Psoas muscle (tissue), 8 donors: ENCODE results near the gene ENKD1. TPM values are rescaled to one million over a fixed set of nuclear protein-coding genes. Genes with fewer than 3 reads are reported as not detected.

ENCODE experiments used
- ATAC-seq, 4 donors: fragments of 200-7000 bp; cut with Tn5 transposase; one replicate each; pipeline ENCODE4 v1.9.1; 2020; ENCODE audit warnings: moderate library complexity in 3 of 4, mild to moderate bottlenecking in 2 of 4
- DNase-seq, 2 donors: peaks; one replicate each; pipeline ENCODE4 v3.0.0-alpha.2; 2020
- H3K27ac ChIP-seq: fragments of 200-600 bp; one replicate; pipeline ENCODE4 v1.8.0; 2022
- H3K27me3 ChIP-seq, 3 donors: fragments of 200-600 bp in 1 of 3; one replicate each; pipeline versions ENCODE4 v1.6.1 to v1.8.0; 2013 to 2022; ENCODE audit warnings: low read length in 2 of 3, mild to moderate bottlenecking in 2 of 3, moderate library complexity in 1 of 3; ENCODE audit not compliant: insufficient read depth in 3 of 3
- H3K36me3 ChIP-seq, 2 donors: fragments of 200-600 bp in 1 of 2; one replicate each; pipeline versions ENCODE4 v1.6.1 to v1.8.0; 2013 to 2022; ENCODE audit warnings: low read depth in 1 of 2, mild to moderate bottlenecking in 1 of 2, moderate library complexity in 1 of 2; ENCODE audit not compliant: insufficient read depth in 1 of 2
- H3K4me1 ChIP-seq: fragments of 200-600 bp; one replicate; pipeline ENCODE4 v1.8.0; 2022
- H3K4me3 ChIP-seq: fragments of 200-600 bp; one replicate; pipeline ENCODE4 v1.8.0; 2022; ENCODE audit warnings: mild to moderate bottlenecking
- H3K9me3 ChIP-seq: fragments of 200-600 bp; one replicate; pipeline ENCODE4 v1.8.0; 2022
- WGBS, 3 donors: extraction: QIAGEN DNeasy Blood & Tissue Kit; methylation state at CpG; one replicate each; pipeline versions ENCODE4 v1.1.6 to v1.1.7; 2013; 5-methylcytosine and 5-hydroxymethylcytosine counted together
- intact Hi-C, 2 donors: fragments of 100-400 bp; cut with DNase I; formaldehyde crosslinking; loops; one replicate each; pipeline versions ENCODE4 v1.11.0 to v1.14.2; 2022
- polyA plus RNA-seq, 3 donors: library from polyadenylated mRNA; stranded (reverse); fragments of 200-250 nt; gene quantifications; one replicate each; pipeline ENCODE4 v1.2.3, GENCODE V29; 2013
- total RNA-seq, 4 donors: library from RNA; stranded (reverse); fragmentation: NEBNext Ultra II Directional in 2 of 4; extraction: Animal tissue kit (Norgen Biotek cat#: 25700) in 2 of 4; gene quantifications; one replicate each; pipeline versions ENCODE4 v1.2.1 to v1.2.4, GENCODE V29; 2021 to 2023
- TF ChIP-seq, protein P1 (sequence below): fragments of 200-600 bp; IDR thresholded peaks from one replicate; pipeline ENCODE4 v1.8.0; 2022; ENCODE audit warnings: antibody characterized with exemption
- donor health status: healthy with polysubstance abuse.
- donor health status: DM: no; HTN: no; CAD: no; lungs with moderate emphysema.
- donor health status: Bipolar disorder and iron deficiency.
- donor health status: healthy.
- donor health status: DM: yes; HTN: yes; CAD: no.
- donor health status: DM: no; HTN: no; CAD: no.
- donor health status: DM: no; HTN: no; CAD: no.
- donor health status: DM: yes; HTN: yes; CAD: no.

The ENKD1 gene
- total and polyA plus RNA-seq, 7 donors, result 6.5 to 20.7 (median 7.6) TPM

DNA sequence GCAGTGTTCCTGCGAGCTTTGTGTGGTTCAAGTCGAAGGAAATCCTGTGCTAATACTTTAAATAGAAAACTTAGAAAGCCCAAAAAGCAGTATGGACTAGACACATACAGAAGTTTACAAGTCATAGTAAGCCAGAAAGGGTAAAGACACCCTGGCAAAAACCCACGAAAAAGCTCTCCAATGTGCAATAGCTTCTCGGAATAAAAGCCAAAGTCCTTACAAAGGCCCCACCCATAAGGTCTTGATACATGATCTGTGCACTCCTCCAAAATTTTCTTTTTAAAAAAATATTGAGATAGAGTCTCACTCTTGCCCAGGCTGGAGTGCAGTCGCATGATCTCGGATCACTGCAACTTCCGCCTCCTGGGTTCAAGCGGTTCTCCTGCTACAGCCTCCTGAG, 10.4 kb upstream of the ENKD1 start:
- Histone ChIP-seq H3K9me3 (no peaks in the 10 kb centered on the region), H3K27me3 (no peaks in the 10 kb centered on the region), H3K36me3 (peaks cover 0 to 20% of the 10 kb centered on the region in 2 donors), H3K27ac (no peak overlapping the region), H3K4me1 (peaks cover 14% of the 10 kb centered on the region), H3K4me3 (no peak overlapping the region)
- ATAC-seq (no peak), DNase-seq (no peak)
- intact Hi-C loops, result loop anchor here (10.0 kb wide), 3 partner anchors 248 to 368 kb away; partner anchors contain the start of genes DDX28 (in 1 of the 2) and DUS2 (in 1 of the 2)
- TF ChIP-seq, protein P1, sequence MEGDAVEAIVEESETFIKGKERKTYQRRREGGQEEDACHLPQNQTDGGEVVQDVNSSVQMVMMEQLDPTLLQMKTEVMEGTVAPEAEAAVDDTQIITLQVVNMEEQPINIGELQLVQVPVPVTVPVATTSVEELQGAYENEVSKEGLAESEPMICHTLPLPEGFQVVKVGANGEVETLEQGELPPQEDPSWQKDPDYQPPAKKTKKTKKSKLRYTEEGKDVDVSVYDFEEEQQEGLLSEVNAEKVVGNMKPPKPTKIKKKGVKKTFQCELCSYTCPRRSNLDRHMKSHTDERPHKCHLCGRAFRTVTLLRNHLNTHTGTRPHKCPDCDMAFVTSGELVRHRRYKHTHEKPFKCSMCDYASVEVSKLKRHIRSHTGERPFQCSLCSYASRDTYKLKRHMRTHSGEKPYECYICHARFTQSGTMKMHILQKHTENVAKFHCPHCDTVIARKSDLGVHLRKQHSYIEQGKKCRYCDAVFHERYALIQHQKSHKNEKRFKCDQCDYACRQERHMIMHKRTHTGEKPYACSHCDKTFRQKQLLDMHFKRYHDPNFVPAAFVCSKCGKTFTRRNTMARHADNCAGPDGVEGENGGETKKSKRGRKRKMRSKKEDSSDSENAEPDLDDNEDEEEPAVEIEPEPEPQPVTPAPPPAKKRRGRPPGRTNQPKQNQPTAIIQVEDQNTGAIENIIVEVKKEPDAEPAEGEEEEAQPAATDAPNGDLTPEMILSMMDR, result no peak
- WGBS, 3 donors, result 72 to 82% (median 74%) methylated on average over 8 of the region's 8 CpGs

DNA sequence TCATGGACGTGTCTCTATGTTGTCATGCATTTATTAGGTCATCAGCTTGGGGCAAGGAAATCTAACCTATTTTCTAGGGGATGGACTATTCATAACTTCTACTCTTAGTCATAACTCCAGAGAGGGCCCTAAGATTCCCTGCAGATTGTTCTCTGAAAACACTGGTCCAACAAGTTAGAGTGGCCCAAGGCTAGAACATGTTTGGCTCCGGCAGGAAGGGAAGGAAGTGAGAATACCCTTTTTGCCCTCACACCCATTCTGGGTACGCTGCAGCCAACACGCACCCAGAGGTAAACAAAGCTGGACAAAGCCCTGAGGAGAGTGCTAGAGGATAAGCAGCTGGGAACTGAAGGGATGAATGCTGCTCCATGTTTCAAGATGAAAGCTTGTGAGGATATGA, 10.0 kb upstream of the ENKD1 start:
- no peaks in the 10 kb centered on the region for H3K27me3 ChIP-seq
- H3K36me3 ChIP-seq, result peaks cover 0 to 19% of the 10 kb centered on the region in 2 donors
- ATAC-seq, result no peak
- no peaks in the 10 kb centered on the region for H3K9me3 ChIP-seq
- H3K27ac ChIP-seq, result no peak overlapping the region
- intact Hi-C loops, result loop anchor here (10.0 kb wide), 3 partner anchors 248 to 368 kb away; partner anchors contain the start of genes DDX28 (in 1 of the 2) and DUS2 (in 1 of the 2)
- no peak overlapping the region for H3K4me3 ChIP-seq
- 73 to 84% (median 79%) methylated on average over 4 of the region's 4 CpGs for WGBS, 3 donors
- DNase-seq, result no peak
- peaks cover 14% of the 10 kb centered on the region for H3K4me1 ChIP-seq
- TF ChIP-seq, protein P1, result no peak

DNA sequence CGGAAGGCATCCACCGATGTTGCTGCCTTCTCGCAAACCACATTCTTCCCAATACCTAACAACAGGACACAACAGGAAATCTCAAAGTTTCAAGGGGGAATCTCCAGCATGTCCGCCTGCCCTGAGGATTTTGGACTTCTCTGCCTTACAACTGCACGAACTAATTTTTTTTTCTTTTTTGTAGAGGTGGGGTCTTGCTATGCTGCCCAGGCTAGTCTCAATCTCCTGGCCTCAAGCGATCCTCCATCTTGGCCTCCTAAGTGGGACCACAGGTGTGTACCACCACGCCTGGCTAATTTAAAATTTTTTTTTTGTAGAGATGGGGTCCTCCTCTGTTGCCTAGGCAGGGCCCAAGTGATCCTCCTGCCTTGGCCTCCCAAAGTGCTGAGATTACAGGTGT, 9.4 kb upstream of the ENKD1 start:
- WGBS, 3 donors, result 95 to 97% (median 97%) methylated on average over 7 of the region's 7 CpGs
- intact Hi-C loops, result loop anchor here (10.0 kb wide), 3 partner anchors 249 to 369 kb away; partner anchors contain the start of genes DDX28 (in 1 of the 2) and DUS2 (in 1 of the 2)
- peaks cover 0 to 15% of the 10 kb centered on the region in 2 donors for H3K36me3 ChIP-seq
- H3K4me1 ChIP-seq, result peaks cover 14% of the 10 kb centered on the region
- TF ChIP-seq, protein P1, result no peak
- no peaks in the 10 kb centered on the region for H3K9me3 ChIP-seq
- H3K27ac ChIP-seq, result no peak overlapping the region
- DNase-seq (no peak), ATAC-seq (no peak)
- H3K27me3 ChIP-seq, result no peaks in the 10 kb centered on the region
- no peak overlapping the region for H3K4me3 ChIP-seq

DNA sequence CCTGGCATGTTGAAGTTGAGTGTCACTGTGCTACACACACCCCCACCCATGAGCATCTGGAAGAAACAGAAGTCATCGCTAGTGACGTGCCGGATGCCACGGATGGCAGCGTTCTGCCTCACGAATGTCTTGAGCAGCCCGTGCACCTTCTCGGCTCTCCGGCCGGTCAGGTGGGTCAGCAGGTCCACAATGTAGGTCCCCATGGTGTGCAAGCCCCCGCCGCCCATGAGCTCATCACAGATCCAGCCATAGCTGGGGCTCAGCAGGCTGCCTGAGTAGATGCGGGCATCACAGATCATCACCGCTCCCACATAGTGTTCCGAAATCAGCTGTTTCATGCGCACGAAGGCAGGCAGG, 9.0 kb upstream of the ENKD1 start:
- intact Hi-C loops, result loop anchor here (10.0 kb wide), 3 partner anchors 249 to 369 kb away; partner anchors contain the start of genes DDX28 (in 1 of the 2) and DUS2 (in 1 of the 2)
- ATAC-seq, result no peak
- TF ChIP-seq, protein P1, result no peak
- Histone ChIP-seq H3K4me3 (no peak overlapping the region), H3K27ac (no peak overlapping the region), H3K9me3 (no peaks in the 10 kb centered on the region), H3K4me1 (peaks cover 14% of the 10 kb centered on the region), H3K27me3 (no peaks in the 10 kb centered on the region), H3K36me3 (peaks cover 0 to 14% of the 10 kb centered on the region in 2 donors)
- no peak for DNase-seq
- 94 to 99% (median 97%) methylated on average over 17 of the region's 17 CpGs for WGBS, 3 donors
